HG03135 (cell line): ENCODE measurements around the gene C4orf17.
A peak's percentile ranks its signal among the peaks of the same experiment; 100 is the strongest.

ENCODE experiments used
- ATAC-seq: cut with Tn5 transposase; IDR thresholded peaks from one replicate; pipeline ENCODE4 v1.9.1; 2021; ENCODE audit warnings: mild to moderate bottlenecking, moderate library complexity; ENCODE audit not compliant: unreplicated experiment

The C4orf17 gene

DNA sequence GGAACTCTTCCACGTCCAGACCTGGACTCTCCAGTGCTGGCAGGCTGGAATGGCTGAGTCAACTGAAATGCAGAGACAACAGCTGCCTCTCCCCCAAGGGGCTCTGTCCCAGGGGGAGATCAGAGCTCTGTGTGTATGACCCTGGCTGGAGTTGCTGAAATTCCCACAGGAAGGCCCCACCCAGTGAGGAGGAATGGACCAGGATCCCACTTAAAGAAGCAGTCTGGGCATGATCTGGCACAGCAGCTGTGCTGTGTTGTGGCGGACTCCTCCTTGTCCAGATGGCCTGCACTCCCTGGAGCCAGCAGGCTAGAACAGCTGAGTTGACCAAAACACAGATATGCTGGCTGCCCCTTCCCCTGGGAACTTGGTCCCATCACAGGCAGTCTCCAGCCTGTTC, 25.4 kb downstream of the C4orf17 start:
- no peak for ATAC-seq

- no peak for ATAC-seq
Measured at GRCh38 chr4:99536848-99537247, 26.0 kb downstream of the C4orf17 start.

DNA sequence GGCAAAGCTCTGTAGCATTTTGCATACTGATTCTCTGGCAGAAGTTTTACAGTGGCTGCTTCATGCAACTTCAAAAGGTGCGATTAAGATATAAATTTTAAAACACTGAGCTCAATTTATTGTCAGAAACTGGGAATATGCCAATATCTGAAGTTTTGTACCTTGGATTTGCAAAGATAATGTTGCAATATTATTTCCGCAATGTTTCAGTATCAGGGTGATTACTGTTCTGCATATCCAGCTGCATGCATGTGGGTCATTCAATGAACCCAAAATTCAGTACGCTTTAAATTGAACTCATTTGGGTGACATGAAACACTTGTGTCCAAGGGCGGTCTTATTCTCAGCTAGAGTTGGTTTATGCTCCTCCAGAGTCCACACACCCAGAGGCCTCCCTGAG, 26.9 kb downstream of the C4orf17 start:
- ATAC-seq, result no peak

- ATAC-seq, result no peak
Measured at GRCh38 chr4:99540277-99540939, 29.6 kb downstream of the C4orf17 start.

DNA sequence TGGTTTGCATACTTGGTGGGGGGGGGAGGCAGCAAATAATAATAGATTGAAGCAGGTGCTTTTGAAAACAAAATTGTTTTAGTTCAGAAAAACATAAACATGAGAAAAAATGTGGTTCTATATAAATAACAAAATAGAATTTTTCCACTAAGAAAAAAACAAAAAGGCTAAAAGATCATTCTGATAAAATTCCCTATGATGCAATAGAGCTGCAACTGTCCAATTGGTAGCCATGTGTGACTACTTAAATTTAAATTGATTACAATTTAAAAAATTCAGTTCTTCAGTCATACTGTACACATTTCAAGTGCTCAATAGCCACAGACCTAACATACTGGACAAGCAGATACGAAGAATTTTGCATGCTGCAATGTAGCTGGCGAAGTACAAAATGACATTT, 42.1 kb downstream of the C4orf17 start:
- no peak for ATAC-seq

GRCh38 chr4:99563310-99564186, 52.7 kb downstream of the C4orf17 start, which contains the start of gene TRMT10A:
Gene TRMT10A (minus strand): TSS chr4:99564039. CDS start chr4:99559338, 4,701 bp downstream.
- ATAC-seq, result peak; percentile 94

DNA sequence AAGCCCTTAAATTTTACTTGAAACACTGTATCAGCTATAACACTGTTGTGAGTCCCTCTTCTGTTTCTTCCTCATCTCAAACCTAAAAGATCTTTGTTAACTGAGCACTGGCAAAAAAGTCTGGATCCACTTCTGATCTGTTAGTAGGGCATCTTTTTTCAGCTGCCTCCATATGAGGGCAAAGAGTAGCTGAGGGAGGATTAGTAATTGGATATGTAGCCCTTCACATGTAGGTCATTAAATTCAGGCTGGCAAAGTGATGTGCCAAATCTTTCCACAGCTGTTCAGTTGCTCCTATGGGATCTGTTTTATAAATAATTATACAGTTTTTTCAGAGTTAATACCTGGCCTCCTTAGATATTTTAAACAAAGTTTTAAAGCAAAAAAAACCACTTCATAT, 54.1 kb downstream of the C4orf17 start:
- ATAC-seq, result no peak

- ATAC-seq, result no peak
Measured at GRCh38 chr4:99571883-99572282, 61.1 kb downstream of the C4orf17 start.

GRCh38 chr4:99572527-99573240, 61.9 kb downstream of the C4orf17 start:
- ATAC-seq, result no peak

DNA sequence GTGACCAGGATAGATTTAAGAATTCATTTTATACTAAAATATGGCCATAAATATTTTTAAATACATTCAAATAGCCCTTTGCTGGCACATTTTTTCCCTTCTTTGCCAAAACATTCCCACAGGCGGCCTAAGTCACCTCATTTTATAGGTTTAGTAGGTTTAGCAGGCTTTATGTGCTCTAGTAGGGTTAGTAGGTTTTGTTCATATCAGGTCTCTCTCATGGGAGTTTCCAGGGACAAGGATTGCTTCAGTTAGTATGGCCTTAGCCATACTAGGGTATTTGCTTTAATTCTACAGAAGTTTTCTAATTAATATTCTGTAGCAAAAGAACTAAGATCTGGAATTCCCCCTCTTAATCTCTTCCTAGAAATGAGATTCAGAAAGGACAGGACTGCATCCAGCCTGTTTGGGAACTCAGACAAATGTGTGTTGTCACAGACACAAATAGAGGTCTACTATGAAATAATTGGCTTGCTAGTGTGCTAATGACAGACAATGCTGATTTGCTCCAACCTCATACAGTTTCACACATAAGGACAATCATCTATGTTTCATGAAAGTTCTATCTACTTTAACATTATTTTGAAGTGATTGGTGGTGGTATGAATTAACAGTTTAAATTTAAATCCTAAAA, 63.0 kb downstream of the C4orf17 start:
- ATAC-seq, result no peak

DNA sequence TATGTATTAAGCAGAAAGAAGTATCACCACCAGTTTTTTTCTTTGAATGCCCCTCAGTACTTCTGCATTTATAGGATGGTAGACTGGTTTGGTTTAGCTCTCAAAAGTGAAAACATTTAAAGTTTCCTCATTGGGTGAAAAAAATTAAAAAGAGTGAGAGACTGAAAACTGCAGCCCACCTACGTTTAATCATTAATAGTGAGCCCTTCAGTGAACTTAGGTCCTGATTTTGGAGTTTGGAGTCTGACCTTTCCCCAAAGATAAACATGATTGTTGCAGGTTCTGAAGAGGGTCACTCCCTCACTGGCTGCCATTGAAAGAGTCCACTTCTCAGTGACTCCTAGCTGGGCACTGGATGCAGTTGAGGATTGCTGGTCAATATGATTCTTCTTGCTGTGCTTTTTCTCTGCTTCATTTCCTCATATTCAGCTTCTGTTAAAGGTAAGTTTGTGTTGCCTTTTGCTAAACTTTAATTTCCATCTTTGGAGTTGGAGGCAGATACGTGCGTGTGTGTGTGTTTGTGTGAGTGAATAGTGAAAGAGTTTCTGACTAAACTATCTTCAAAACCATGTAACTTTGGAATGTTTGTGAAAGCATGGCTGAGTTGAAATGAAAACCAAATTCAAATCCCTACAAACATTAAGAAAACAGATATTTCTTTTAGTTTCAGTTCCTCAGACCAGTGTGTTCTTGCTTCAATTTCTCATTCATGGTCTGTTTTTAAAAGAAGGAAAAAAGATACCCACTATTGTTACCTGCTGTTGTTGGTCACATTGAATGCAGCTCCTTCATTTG, 63.9 kb downstream of the C4orf17 start, which contains the start of gene MTTP:
Gene MTTP, plus strand, starts transcription at position 295 of the 795 bp plus-strand sequence. Its CDS starts 86 bp downstream, at position 381.
- peak; percentile 78 for ATAC-seq

DNA sequence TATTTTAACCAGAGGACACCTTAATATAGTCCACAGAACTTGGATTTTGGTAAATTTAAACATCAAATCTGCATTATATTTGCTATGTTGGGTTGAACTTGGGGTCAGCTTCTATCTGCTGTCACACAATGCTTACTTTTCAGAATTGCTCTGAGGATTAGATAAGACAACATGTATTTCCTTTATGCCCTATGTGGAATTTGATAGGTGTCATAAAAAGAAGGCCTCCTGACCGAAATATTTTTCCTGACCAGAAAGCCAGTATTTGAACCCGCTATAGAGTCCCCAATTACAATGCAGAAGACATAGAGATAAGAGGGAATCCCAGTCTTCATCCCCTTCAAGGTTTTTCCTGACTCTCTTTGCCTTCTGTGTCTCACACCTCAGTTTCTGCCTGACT, 67.9 kb downstream of the C4orf17 start:
- ATAC-seq, result no peak

GRCh38 chr4:99585516-99585915, 74.7 kb downstream of the C4orf17 start:
- ATAC-seq, result no peak

DNA sequence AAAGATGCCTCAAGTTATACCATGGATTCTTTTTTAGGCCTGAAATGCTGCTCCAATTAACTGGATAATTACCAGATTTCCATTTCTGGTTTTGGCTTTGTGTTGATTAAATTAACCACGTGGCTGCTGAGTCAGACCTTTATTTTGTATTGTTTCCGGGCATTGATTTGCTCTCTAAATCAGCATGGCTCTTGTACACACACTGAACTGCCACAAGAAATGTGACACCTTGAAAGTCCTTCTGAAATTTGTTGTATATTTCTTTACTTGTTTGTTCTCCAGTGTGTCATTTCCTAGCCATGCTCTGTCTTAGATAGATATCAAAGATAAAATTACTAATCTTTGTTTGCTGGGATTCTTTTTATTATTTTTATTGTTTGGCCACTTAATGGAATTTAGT, 75.5 kb downstream of the C4orf17 start:
- no peak for ATAC-seq

DNA sequence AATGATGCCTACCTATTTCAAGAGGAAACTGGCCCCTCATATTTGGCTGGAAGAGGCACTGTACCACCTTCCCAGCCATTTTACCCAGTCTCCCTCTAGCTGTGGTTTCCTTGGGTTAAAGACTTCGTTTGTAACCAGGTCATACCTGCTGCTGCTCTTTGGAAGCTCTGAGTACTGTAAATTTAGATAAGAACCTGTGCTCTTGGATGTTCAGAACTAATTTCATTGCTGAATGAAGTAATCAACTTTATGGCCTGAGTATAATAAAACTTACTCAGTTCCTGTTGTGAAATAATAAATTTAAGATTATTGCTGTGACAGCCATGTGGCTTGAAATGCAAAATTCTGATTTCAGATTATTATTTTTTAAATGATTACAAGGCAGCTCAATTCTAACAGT, 76.0 kb downstream of the C4orf17 start:
- no peak for ATAC-seq

GRCh38 chr4:99587309-99587708, 76.5 kb downstream of the C4orf17 start:
- no peak for ATAC-seq

DNA sequence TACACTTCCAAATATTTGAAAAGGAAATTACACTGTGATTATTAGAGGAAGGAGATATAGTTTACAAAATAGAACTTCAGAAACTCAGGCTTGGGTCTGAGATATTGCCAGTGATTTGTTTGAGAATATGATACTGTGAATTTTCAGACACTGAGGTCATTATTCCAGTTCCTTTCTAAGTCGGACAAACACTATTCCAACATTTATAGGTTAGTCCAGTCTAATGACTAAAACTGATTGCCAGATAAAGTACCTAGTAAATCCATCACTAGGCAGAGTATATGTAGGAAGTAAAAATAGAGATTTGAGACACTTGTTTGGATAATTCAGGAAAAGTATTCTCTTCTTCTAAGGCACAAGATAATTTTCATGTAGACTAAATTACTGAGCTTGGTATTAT, 77.0 kb downstream of the C4orf17 start:
- ATAC-seq, result no peak

DNA sequence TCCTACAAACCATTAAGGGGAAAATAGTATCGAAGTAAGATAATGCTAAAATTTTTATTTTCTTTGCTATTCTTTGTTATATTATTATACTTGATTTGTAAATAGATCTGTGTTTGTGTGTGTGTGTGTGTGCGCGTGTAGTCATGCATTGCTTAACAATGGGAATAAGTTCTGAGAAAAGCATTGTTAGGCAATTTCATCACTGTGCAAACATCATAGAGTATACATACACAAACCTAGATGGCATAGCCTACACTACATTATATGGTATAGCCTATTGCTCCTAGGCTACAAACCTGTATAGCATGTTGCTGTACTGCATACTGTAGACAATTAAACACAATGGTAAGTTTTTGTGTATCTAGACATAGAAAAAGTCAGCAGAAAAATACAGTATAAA, 80.9 kb downstream of the C4orf17 start:
- ATAC-seq, result no peak
